BLaER1 (cell line): ENCODE measurements around the gene SLC10A6.

Experiments used
- H3K27ac ChIP-seq: shearing (Covaris generic); formaldehyde crosslinking; 2 replicates; pipeline ENCODE4 v1.8.1; 2022
- H3K27me3 ChIP-seq: shearing (Covaris generic); formaldehyde crosslinking; 2 replicates; pipeline ENCODE4 v1.8.1; 2022
- H3K36me3 ChIP-seq: shearing (Covaris generic); formaldehyde crosslinking; 2 replicates; pipeline ENCODE4 v1.8.1; 2022
- H3K4me1 ChIP-seq: shearing (Covaris generic); formaldehyde crosslinking; 2 replicates; pipeline ENCODE4 v1.8.1; 2022
- H3K4me2 ChIP-seq: shearing (Covaris generic); formaldehyde crosslinking; 2 replicates; pipeline ENCODE4 v1.8.1; 2022
- H3K4me3 ChIP-seq: shearing (Covaris generic); formaldehyde crosslinking; 2 replicates; pipeline ENCODE4 v1.8.1; 2022
- H3K9ac ChIP-seq: shearing (Covaris generic); formaldehyde crosslinking; 2 replicates; pipeline ENCODE4 v1.8.1; 2022
- H3K9me3 ChIP-seq: shearing (Covaris generic); formaldehyde crosslinking; 2 replicates; pipeline ENCODE4 v1.8.1; 2022
- H4K20me1 ChIP-seq: shearing (Covaris generic); formaldehyde crosslinking; 2 replicates; pipeline ENCODE4 v1.8.1; 2022
- Cebpa-rat ChIP-seq: shearing (Covaris generic); IDR thresholded peaks from 2 replicates; pipeline ENCODE4 v1.8.1; 2022

The SLC10A6 gene

DNA sequence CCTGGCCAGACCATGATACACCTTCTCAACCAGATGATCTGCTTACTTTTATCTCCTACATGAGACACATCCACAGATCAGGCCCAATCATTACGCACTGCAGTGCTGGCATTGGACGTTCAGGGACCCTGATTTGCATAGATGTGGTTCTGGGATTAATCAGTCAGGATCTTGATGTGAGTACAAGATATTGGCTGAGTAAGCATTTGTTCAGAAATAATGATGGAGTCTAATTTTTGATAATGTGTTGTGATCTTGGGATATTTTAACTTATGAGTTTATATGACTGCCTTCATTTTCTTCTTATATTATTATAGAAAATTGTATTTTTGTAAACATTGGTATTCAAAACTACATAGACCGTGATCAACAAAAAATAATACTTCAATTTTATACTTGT lies 39.4 kb downstream of the SLC10A6 start:
- TF ChIP-seq Cebpa-rat = no peak
- H3K4me1 ChIP-seq = no peaks in the 10 kb centered on the region
- H3K4me3 ChIP-seq = no peak overlapping the region
- no peak overlapping the region for H3K4me2 ChIP-seq
- no peaks in the 10 kb centered on the region; the same call in 1 of the 2 replicates for H3K9me3 ChIP-seq
- H3K27ac ChIP-seq = no peak overlapping the region
- no peaks in the 10 kb centered on the region for H4K20me1 ChIP-seq
- H3K36me3 ChIP-seq = no peaks in the 10 kb centered on the region; the same call in 1 of the 2 replicates
- H3K27me3 ChIP-seq = no peaks in the 10 kb centered on the region
- H3K9ac ChIP-seq = no peak overlapping the region

DNA sequence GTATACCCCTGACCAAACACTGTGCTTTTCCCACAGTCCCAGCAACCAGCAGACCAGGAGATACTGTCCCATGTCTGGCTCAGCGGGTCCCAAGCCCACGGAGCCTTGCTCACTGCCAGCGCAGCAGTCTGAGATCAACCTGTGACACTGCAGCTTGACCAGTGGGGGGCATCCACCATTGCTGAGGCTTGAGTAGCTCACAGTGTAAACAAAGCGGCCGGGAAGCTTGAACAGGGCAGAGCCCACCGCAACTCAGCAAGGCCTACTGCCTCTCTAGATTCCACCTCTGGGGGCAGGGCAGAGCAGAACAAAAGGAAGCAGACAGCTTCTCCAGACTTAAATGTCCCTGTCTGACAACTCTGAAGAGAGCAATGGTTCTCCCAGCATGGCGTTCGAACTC lies 58.1 kb downstream of the SLC10A6 start:
- TF ChIP-seq Cebpa-rat = no peak
- H3K4me2 ChIP-seq = no peak overlapping the region
- no peaks in the 10 kb centered on the region for H3K27me3 ChIP-seq

DNA sequence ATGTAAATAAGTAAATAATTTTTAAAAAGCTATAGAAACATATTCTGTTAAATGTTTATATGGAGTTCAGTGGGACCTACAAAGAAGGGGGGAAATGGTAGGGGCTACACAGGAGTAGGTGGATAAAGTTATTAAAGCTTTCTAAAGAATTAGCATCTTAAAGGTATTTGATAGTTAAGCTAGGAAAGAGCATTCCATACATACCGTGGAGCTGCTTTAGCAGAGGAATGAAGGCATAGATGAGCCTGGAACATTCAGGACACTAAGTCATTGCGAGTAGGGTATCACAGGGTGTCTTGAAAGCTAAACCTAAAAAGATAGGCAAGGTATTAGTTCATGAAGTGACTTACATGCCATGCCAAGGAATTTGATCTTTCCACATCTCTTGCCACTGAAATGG lies 60.4 kb downstream of the SLC10A6 start:
- Histone ChIP-seq H3K9me3 (no peaks in the 10 kb centered on the region), H3K4me3 (no peak overlapping the region), H4K20me1 (no peaks in the 10 kb centered on the region), H3K4me2 (no peak overlapping the region), H3K27me3 (no peaks in the 10 kb centered on the region), H3K27ac (no peak overlapping the region), H3K36me3 (no peaks in the 10 kb centered on the region), H3K9ac (no peak overlapping the region), H3K4me1 (no peaks in the 10 kb centered on the region)
- TF ChIP-seq Cebpa-rat = no peak

More for the DNA sequence above, 58.1 kb downstream of the SLC10A6 start:
- no peaks in the 10 kb centered on the region for H3K4me1 ChIP-seq
- H4K20me1 ChIP-seq = no peaks in the 10 kb centered on the region
- H3K9me3 ChIP-seq = 0 out of 2 replicates have a peak, but pooled peaks cover 4% of the 10 kb centered on the region
- H3K4me3 ChIP-seq = no peak overlapping the region
- no peaks in the 10 kb centered on the region for H3K36me3 ChIP-seq
- H3K9ac ChIP-seq = no peak overlapping the region
- no peak overlapping the region for H3K27ac ChIP-seq

DNA sequence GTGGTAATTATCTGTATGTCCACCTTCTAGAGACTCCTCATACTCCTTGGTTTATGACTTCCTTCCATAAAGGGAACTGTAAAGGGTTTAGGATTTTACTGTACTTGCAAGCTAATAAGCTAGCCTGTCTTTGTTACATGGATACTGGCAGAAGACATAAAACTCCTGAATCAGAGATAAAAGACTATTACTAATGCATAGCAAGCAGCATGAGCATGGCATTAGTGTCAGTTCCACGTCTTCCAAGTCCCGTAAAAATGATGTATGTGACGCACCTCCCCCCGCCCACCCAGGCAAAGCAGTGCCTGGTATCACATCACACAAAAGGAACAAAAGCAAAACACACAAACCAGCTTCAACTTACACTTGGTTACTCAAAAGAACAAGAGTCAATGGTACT lies 71.0 kb downstream of the SLC10A6 start:
- H3K4me2 ChIP-seq = no peak overlapping the region
- no peaks in the 10 kb centered on the region for H3K36me3 ChIP-seq

DNA sequence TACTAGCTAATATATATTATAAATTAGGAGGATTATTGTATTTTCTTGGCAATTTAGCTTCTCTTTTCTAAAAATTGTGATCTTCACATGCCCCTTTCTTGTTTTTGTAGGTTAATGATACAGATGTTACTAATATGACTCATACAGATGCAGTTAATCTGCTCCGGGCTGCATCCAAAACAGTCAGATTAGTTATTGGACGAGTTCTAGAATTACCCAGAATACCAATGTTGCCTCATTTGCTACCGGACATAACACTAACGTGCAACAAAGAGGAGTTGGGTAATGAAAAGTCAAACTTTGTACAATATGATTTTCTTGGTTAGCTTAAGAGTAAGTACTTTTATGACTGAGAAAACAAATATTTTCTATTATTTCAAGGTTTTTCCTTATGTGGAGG lies 74.1 kb downstream of the SLC10A6 start:
- no peak for TF ChIP-seq Cebpa-rat
- H3K27ac ChIP-seq = no peak overlapping the region
- H3K9ac ChIP-seq = no peak overlapping the region
- H3K4me2 ChIP-seq = no peak overlapping the region
- no peak overlapping the region for H3K4me3 ChIP-seq
- no peaks in the 10 kb centered on the region for H3K4me1 ChIP-seq
- no peaks in the 10 kb centered on the region for H3K36me3 ChIP-seq
- no peaks in the 10 kb centered on the region for H3K9me3 ChIP-seq
- H3K27me3 ChIP-seq = no peaks in the 10 kb centered on the region
- no peaks in the 10 kb centered on the region for H4K20me1 ChIP-seq

More for the DNA sequence above, 71.0 kb downstream of the SLC10A6 start:
- Histone ChIP-seq H3K9me3 (no peaks in the 10 kb centered on the region), H3K27ac (no peak overlapping the region), H3K27me3 (no peaks in the 10 kb centered on the region), H3K4me3 (no peak overlapping the region), H4K20me1 (no peaks in the 10 kb centered on the region), H3K9ac (no peak overlapping the region), H3K4me1 (no peaks in the 10 kb centered on the region)
- no peak for TF ChIP-seq Cebpa-rat
